GM19035 (cell line): ENCODE data around the gene NRP2.

Source experiments
- ATAC-seq: cut with Tn5 transposase; IDR thresholded peaks from one replicate; pipeline ENCODE4 v1.9.1; 2021; ENCODE audit not compliant: unreplicated experiment

Gene NRP2

DNA sequence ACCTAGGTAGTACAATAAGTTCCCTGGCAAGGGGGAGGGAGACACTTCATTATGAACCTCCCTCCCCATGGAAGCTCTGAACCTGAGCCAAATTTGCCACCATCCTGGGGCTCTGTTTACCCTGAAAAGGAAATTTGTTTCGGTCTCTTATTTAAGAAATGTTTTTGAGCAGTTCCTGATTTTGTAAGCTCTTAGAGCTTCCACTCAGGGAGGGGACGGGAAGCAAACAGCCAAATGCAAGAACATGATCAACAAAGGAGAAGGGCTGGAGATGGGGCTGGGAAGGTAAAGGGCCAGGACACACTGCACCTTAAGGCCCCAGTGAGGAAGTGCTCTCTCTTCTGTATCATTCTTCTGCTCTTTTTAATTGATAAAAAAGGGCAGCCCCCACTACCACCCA, 117.9 kb downstream of the NRP2 start:
- ATAC-seq, result no peak

DNA sequence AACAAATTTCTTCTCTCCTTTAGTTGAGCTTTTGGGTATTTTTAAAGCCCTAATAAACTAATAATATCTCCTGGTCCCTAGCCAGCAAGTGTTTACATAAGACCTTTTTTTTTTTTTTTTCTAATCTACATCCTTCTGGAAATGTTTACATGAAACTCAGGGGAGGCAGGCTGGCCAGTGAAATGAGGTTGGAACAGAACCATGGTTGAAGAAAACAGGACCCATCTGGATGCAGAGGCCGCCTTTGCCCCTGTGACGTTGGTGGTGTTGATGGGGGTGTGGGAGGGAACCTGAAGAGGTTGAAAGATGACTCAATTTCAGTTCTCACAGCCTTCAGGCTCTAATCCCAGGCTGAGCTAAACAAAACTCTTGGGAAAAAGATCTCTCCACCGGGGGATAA, 118.5 kb downstream of the NRP2 start:
- ATAC-seq, result no peak

DNA sequence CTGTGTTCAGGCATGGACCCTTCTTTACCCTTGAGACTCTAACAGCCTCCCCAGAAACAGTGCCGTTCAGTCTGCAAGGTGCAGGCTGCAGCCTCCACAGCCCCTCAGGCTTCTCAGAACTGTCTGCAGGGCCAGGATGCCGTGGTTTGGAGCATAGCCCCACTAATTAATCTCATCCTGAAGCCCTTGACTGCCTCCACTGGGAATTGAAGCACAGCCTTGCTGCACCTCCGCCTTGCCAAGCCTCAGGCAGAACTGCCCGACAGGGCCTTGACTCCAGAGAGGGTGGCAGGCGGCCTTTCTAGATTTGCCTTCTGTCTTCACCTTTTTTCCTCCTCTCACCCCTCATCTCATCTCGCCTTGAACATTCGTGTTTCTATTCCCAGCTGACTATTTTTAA, 119.8 kb downstream of the NRP2 start:
- no peak for ATAC-seq

DNA sequence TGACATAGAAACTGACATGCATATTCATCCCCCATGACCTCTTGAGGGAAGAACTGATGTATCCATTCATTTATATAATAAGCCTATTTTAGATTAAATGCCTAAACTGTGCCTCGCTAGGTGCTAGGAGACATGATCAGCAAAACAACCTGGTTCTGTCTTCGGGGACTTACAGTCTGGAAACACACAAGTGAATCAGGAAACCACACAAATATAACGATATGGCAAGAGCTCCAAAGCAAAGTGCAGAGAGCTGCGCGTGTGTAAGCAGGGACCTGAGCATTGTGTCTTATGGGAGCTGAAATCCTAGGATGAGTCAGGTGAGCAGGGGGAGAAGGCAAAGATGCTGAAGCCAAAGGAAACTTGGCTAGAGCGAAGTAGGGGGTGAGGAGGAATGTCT, 120.6 kb downstream of the NRP2 start:
- ATAC-seq, result no peak

DNA sequence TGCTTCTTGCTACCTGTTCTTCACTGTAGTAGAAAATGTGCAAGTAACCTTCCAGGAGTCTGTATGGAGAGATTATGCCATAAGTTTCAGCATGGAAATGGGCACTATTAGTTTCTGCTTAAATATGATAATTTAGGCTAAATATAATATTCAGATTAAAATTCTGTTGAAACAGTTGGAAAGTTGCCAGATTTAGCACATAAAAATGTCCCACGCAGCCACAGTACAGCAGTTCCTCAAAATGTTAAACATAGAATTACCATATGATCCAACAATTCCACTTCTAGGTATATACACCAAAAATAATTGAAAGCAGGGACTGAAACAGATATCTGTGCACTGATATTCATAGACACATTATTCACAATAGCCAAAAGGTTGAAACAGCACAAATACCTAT, 121.2 kb downstream of the NRP2 start:
- no peak for ATAC-seq

DNA sequence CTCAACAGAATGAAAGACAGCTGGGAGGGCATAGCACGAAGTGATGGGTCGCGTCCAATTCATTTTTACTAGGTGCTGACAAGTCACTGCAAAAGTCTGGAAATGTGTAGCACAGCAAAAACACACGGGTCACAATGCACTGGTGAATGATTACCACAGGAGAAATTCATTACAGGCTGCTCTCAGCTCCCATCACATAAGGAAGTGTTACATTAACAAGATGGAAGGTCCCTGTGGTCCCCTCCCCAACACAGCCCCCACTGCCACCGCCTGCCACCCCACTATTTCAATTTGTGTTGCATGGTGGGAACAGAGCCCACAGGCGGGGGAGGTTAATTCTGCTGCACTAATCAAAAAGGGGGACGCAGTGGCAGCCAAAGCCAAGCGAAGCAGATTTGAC, 122.8 kb downstream of the NRP2 start:
- ATAC-seq, result no peak

DNA sequence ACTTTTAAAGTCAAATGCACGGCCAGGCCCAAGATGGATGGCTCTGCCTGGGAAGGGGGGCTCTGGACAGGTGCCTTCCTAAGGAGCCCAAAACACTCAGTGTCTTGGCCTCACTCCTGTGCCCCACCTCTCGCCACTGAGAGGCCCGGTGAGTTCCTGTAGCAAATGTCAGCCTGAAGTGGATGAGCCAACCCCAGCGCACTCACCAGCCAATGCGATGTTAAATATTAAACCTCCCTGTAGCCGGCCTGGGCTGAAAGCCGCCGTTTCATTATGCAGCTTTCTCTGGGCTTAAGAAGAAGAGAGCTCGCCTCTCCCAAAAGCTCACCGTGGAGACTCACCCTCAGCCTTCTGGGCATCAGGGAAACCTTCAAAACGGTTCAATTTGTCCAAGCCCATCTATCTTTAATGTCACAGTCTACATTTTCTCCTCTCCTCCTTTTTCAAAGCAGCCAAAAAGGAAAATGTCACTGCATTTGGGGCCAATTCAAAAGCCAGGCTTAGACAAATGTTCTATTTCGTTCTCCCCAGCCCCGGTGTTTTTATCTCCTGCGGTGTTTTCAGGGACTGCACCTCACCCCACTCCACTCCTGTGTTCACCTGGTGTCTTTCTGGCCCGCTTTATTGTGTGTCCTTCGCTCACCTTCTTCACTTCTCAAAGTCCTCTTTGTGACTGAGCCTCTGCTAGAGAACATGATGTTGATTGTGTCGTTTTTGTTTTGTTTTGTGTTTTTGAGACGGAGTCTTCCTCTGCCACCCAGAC, 124.0 kb downstream of the NRP2 start:
- ATAC-seq, result no peak

DNA sequence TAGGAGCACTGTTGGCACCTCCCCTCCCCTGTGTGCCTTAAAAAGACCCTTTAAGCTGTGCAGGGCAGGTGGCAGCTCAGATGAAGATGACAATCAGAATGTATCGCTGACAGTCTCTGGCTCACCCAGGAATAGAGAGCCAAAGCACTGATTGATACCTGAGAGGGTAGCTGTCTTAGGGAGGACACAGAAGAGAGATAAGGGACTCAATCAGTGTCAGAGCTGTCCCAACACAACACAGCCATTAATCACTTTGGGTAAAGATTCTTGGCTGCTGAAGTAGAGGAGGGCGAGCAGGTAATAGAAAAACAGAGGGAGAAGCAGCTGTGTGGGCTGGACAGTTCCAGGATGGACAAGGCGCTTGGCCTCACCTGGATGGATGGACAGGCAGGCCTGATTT, 124.9 kb downstream of the NRP2 start:
- ATAC-seq, result no peak

DNA sequence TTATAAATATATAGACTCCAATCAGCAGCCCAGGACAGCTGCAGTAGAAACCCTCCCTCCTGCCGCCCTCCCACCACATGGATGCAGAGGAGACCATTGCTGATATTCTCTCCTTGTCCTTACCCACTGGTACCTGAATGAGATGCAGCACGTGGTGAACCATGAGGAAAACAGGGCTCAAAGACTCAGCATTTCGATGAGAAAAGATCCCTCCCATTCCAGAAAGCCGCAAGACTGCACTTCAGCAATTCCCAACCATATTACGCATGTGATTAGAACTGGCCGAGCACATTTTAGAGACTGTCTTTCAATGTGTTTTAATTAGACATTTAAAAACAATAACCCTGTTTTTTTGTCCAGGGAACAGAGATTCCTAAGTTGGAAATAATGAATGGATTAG, 125.5 kb downstream of the NRP2 start:
- no peak for ATAC-seq

DNA sequence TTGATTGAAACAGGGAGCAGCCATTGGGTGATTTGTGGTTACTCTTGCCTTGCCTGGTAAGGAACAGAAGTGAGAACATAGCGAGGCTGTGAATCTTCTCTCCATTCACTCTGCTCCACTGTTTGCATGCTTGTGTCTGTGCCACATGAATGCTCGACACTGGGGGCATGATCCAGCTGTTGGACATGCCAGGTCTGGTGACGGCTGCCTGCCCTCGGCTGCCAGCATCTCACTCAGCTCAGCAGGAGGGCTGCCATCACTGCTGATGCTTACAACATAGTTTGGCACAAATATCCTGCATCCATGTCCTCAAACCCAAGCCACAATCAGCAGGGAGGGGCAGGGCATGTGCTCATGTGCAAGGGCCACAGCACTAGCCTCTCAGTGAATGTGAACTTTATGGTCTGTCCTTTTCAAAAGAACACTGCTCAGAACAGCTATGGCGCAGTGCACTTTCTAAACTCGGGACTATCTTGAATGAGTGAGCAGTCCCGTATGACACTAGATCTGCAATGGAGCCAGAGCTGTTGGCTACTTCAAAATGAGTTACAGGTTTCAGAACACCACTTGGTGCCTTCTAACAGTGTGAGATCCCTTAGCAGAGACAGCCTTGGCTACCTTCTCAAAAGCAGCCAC, 126.3 kb downstream of the NRP2 start:
- no peak for ATAC-seq

DNA sequence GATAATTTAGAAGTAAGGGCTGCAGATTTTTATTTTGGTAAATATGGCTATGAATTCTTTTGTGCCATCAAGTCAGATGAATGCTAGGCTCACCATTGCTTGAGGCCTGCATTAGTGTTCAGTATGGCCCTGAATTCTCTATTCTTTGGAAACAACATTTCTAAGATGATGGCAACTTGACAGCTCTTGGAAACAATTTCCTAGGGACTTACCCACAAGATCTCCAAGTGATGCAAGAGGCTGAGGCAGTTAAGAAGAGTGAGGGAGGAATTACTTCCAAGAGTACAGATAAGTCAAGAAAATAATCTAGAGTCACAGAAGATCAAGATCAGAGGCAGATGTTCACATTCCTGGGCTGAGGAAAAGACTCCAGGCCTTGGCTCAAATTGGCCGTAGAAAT, 129.1 kb downstream of the NRP2 start:
- no peak for ATAC-seq

DNA sequence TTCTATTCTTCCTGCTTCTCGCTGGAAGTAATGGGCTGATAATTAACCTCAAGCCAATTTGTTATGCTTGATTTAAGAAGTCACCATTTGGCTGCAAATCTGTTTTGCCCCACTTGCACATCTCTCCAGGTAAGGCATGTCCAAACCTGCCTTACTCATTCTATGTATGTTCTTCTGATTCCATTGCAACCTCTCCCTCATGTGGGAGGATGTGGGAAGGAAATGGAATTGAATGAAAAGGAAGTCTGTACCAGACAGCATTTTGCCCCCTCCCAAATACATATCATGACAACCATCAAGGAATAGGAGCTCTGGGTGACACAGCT, 131.7 kb downstream of the NRP2 start:
- ATAC-seq, result no peak

DNA sequence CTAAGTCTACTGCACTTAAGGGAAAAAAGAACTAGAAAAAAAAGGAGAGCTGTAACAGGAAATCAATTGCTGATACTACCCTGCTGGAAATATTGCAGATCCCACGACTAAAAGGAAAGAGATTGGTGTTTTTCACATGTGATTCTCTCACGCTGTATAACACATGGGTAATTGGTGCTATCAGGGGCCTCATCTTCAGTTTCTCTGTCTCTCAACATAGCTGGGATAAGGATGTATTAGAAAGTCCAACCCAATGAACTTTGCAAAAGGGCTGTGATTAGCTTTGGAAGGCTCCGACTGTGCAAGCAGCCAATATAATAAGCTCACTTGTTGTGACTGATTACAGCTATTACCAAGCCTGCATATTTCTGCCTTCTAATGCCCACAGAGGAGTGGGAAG, 133.4 kb downstream of the NRP2 start:
- ATAC-seq, result no peak

DNA sequence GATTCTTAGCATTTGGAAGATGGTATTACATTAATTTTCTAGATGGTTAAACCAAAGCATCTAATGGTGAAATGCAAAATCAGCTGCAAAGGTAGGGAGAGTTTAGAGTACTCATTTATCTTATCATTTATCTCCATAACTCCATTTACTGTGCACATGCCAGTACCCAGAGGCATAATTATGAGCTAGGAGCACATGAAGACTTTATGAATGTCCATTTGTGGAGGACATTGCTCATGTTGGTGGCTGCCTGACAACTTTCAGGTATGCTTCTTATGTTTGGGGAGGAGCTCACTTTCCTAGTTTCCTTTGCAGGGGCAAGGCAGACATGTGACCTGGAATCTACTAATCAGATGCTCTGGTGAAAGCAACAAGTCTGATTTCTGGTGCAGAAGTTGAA, 134.0 kb downstream of the NRP2 start:
- ATAC-seq, result no peak

DNA sequence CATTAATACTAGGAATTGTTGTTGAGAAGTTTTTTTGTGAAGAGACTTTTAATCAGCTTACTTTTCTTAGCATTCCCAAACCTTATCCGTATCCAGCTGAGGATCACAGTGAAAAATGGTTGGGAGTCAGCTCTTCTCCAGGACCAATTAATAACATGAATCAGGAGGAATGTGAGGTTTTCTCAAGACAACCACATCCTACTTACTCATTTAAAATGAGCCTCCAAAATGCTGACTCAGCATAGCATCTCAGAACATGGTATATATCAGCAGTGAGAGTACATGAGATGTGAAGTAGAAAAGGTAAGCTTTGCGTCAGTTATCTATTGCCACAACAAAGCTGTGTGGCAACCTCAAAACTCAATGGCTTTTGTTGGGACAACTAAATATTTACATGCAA, 140.3 kb downstream of the NRP2 start:
- ATAC-seq, result no peak

DNA sequence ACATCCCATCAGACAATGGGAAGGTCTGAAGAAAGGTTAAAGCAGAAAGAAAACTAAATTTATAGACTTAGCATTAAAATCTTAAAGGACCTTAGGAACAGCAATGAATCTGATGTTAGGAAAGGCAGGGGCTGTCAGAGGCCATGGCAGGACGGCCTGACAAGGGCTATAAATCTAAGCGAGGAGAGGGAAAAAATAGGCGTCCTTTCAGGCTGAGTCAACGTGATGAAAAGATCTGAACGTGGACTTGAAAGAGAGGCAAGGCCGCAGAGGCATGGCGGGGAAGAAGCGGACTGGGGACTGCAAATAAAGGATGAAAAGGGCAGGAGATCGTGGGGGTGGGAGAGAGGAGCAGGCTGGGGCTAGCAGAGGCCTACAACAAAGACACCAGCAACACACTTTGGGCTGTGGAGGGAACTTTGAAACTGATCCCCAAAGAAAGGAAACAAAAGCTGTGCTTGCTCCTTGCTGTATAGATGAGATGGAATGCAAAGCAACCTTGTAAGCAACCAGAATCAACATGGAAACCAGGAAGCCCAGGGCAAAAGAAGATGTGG, 145.6 kb downstream of the NRP2 start:
- ATAC-seq, result no peak

DNA sequence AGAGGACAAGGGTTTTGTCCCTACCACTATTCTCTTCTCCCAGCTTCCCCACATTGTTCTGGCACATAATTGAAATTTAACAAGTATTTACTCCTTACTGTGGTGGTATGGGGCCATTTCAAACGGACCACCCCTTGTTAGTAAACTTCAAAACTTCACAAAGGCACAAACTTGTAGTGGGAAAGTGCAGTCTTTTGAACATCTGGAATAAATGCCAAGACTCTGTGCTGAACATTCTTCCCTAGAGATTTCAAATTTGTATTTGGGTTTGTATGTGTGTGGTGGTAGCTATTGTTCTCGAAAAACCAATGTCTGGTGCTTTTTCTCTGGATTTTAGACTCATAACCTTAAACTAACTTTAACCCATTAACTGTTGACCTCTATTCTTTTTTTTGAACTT, 151.6 kb downstream of the NRP2 start:
- ATAC-seq, result no peak

DNA sequence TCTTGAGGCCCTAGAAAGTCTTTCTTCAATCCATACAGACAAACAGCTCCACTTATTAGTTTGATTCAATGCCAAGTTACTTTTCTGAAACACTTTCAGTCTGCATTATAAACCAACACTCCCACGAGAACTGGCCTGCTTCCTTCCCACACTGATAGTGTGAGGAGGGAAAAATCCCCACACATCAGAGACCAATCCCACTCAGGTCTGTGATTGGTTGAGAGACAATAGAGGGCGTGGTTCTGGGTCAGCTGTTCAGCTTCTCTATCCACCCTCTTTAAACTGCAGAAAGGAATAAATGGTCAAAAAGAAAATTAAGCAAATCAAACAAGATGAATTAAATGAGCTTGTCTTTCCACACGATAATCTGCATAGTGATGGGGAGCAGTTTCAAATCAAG, 152.5 kb downstream of the NRP2 start:
- ATAC-seq, result no peak

DNA sequence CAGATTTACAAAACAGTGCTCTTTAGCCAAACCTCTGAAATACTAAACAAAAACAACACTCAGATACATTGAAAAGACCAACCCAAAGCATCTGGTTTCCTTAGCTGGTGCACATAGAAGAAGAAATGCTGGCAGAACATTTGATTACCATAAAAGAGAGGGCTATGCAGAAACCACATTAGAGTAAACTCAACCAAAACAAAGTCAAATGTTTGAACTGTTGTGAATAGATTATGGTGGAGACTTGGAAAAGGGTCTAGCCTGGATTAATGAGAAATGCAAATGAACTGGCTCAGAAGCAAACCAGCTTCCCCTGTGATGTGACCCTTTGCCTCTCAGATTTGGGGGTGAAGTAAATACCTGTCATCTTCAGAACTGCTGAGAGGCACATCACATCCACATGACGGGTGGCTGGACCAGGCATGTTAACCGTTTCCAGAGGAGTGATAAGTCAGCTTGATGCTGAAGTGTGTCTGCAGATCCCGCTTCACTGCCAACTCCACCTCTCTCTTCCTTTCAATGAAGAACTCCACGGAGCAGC, 153.0 kb downstream of the NRP2 start:
- ATAC-seq, result no peak

DNA sequence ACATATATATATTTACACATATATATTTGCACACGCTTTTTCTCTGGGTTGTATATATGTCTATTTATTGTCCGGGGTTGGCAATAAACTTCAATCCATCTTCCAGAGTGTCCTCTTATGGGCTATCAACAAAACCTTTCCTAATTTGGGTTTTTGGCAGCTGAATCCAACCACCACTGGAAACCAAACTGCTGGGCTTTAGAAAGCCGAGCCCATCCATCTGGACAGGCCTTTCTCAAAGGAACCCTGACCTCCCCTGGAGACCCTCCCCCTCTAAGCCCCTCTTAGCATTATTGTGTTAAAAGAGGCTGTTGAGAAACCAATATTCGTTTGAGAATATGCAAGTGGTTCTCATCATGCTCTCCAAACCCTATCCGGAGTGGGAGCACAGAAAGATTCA, 153.6 kb downstream of the NRP2 start:
- ATAC-seq, result no peak

DNA sequence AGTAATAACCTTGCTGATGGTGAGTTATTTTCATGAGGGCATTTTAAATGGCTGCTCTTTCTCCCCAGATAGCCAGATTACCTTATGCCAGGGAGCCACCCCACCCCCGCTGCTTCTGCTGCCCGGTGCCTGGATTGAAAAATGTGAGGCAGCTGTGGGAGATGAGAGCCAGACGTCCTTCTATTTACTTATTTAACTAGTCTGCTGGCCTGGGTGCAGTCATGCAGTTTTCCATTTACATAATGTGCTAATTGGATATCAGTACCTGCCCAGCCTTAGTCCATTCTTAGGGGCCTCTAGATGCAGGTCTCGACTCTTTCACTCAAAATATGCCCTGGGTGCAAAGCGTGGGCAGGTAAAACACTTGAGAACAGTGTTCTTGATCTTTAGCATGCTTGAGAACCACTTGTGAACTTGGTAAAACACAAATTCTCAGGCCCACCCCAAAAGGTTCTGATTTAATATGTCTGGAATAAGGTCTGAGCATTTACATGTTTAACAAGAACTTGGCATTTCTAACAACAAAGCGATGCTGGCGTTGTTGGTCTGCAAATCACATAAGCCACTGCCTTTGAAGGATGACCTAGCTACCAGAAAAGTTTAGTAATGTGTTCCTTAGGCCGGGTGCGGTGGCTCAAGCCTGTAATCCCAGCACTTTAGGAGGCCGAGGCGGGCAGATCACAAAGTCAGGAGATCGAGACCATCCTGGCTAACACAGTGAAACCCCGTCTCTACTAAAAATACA, 154.3 kb downstream of the NRP2 start:
- ATAC-seq, result no peak

DNA sequence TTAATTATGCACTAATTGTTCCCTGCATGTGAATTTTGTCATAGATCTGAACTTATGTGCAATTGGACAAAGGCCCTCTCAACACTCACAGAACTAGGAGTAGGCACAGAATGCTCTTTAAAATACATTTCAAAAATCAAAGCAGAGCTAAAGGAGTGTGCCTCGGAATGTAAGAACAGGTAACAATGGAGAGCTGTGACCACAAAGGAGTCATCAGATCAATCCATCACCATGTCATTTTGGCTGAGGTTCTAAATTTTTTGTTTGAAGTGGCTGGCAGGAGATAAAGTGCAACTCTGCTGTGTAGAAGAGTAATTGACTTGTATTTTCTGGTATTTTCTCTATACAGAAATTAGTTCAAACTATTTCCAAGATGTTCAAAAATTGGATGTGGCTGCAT, 155.4 kb downstream of the NRP2 start:
- no peak for ATAC-seq
